GM12878 (cell line): Measurements from ENCODE around the gene AAGAB. TPM values are rescaled to one million over a fixed set of nuclear protein-coding genes. Genes with fewer than 3 reads are reported as not detected.

ENCODE experiments used
- ATAC-seq: fragments of 200-7000 bp; cut with Tn5 transposase; 3 replicates; pipeline ENCODE4 v1.9.1; 2020; ENCODE audit warnings: mild to moderate bottlenecking, moderate library complexity
- BruUV-seq: library from RNA; stranded (reverse); fragments of 400-500 nt; replicated peaks from 2 replicates; lab custom pipeline; 2021; lab: Mats Ljungman, UMichigan
- CTCF ChIA-PET: fragments of 300-600 bp; sonication (Branson Sonifier 250); formaldehyde crosslinking; extraction: SDS; loops from one replicate; lab custom pipeline; 2021; ENCODE audit warnings: inconsistent platforms; lab: Yijun Ruan, JAX
- POLR2A ChIA-PET: fragments of 350-600 bp; formaldehyde crosslinking; extraction: SDS; loops from one replicate; lab custom pipeline; 2021; ENCODE audit warnings: inconsistent platforms; lab: Charles Lee
- RAD21 ChIA-PET: fragments of 300-600 bp; sonication (Branson Sonifier 250); formaldehyde crosslinking; loops from one replicate; lab custom pipeline; 2023; ENCODE audit warnings: antibody characterized with exemption; ENCODE audit not compliant: unreplicated experiment; lab: Charles Lee
- SMC1A ChIA-PET: fragments of 300-600 bp; sonication (Branson Sonifier 250); formaldehyde crosslinking; loops from one replicate; lab custom pipeline; 2023; ENCODE audit not compliant: unreplicated experiment, uncharacterized antibody; lab: Charles Lee
- DNase-seq: peaks from one replicate; pipeline ENCODE4 v3.0.0-alpha.2; 2011; ENCODE audit warnings: low read depth, low spot score
- FAIRE-seq: peaks from 3 replicates; lab custom pipeline; 2011; peaks lifted over from hg19 to GRCh38; lab: Jason Lieb, UNC
- H2AFZ ChIP-seq: 2 replicates; pipeline ENCODE4 v1.6.0; 2011; ENCODE audit warnings: low read depth, low read length, control low read depth; ENCODE audit not compliant: control insufficient read depth
- H3K27ac ChIP-seq: 2 replicates; pipeline ENCODE4 v1.5.1; 2011; ENCODE audit warnings: control low read depth; ENCODE audit not compliant: control insufficient read depth, insufficient read depth
- H3K27me3 ChIP-seq, 2 experiments: replicated peaks in 1 of 2; 2 replicates each; pipeline versions ENCODE4 v1.6.0 to v1.6.1; 2011; ENCODE audit warnings: low read length in 1 of 2; ENCODE audit not compliant: control insufficient read depth in 2 of 2, insufficient read depth in 2 of 2
- H3K36me3 ChIP-seq, 2 experiments: 2 replicates each; pipeline ENCODE4 v1.5.1; 2011; ENCODE audit warnings: low read length in 1 of 2; ENCODE audit not compliant: control insufficient read depth in 2 of 2, insufficient read depth in 2 of 2
- H3K4me1 ChIP-seq: 2 replicates; pipeline ENCODE4 v1.6.1; 2011; ENCODE audit warnings: mild to moderate bottlenecking, low read length, moderate library complexity, mixed read lengths; ENCODE audit not compliant: control insufficient read depth, insufficient read depth
- H3K4me2 ChIP-seq: 2 replicates; pipeline ENCODE4 v1.6.0; 2011; ENCODE audit warnings: control low read depth; ENCODE audit not compliant: control insufficient read depth, insufficient read depth
- H3K4me3 ChIP-seq: fragments of 200-600 bp; sonication (generic); 2 replicates; pipeline ENCODE4 v1.5.1; 2016
- H3K79me2 ChIP-seq: 2 replicates; pipeline ENCODE4 v1.6.0; 2011; ENCODE audit warnings: low read length; ENCODE audit not compliant: control insufficient read depth, insufficient read depth
- H3K9ac ChIP-seq: 2 replicates; pipeline ENCODE4 v1.8.0; 2011; ENCODE audit warnings: low read length, control low read depth, mixed read lengths; ENCODE audit not compliant: control insufficient read depth, insufficient read depth
- H3K9me3 ChIP-seq: replicated peaks from 3 replicates; pipeline ENCODE4 v1.5.1; 2011; ENCODE audit warnings: mild to moderate bottlenecking, low read length; ENCODE audit not compliant: control insufficient read depth, insufficient read depth
- H4K20me1 ChIP-seq: 2 replicates; pipeline ENCODE4 v1.6.0; 2011; ENCODE audit not compliant: control insufficient read depth, insufficient read depth
- BHLHE40 ChIP-seq, 2 experiments: fragments of 450-650 bp in 1 of 2; IDR thresholded peaks; 2 replicates each; pipeline ENCODE4 v1.6.1; 2011 to 2017; ENCODE audit warnings: low read depth in 2 of 2, borderline replicate concordance in 1 of 2, improper control_type of control experiment in 1 of 2, low read length in 1 of 2, mild to moderate bottlenecking in 1 of 2
- CHD1 ChIP-seq: IDR thresholded peaks from 2 replicates; pipeline ENCODE4 v1.6.1; 2012; ENCODE audit warnings: low read depth, low read length, improper control_type of control experiment
- ESRRA ChIP-seq: IDR thresholded peaks from 2 replicates; pipeline ENCODE4 v1.6.1; 2012; ENCODE audit warnings: mild to moderate bottlenecking, low read length, improper control_type of control experiment
- IKZF2 ChIP-seq, 2 experiments: fragments of 450-650 bp; IDR thresholded peaks; 2 replicates each; pipeline ENCODE4 v1.6.1; 2017; ENCODE audit warnings: mild to moderate bottlenecking in 2 of 2, moderate library complexity in 2 of 2
- KLF5 ChIP-seq: fragments of 450-650 bp; IDR thresholded peaks from 2 replicates; pipeline ENCODE4 v1.6.1; 2014; ENCODE audit warnings: mild to moderate bottlenecking; ENCODE audit not compliant: partially characterized antibody
- MYB ChIP-seq: fragments of 150-350 bp; IDR thresholded peaks from 2 replicates; pipeline ENCODE4 v1.6.1; 2014; ENCODE audit warnings: mild to moderate bottlenecking, low read depth, low read length, borderline replicate concordance
- NRF1 ChIP-seq: conservative IDR thresholded peaks from 2 replicates; pipeline ENCODE4 v1.6.1; 2011; ENCODE audit warnings: mild to moderate bottlenecking, low read depth, low read length, improper control_type of control experiment
- SMARCA5 ChIP-seq: fragments of 450-650 bp; IDR thresholded peaks from 2 replicates; pipeline ENCODE4 v1.6.1; 2017; ENCODE audit warnings: mild to moderate bottlenecking
- ZNF217 ChIP-seq: fragments of 450-650 bp; IDR thresholded peaks from 2 replicates; pipeline ENCODE4 v1.6.1; 2017; ENCODE audit warnings: antibody characterized with exemption, mild to moderate bottlenecking
- ZNF384 ChIP-seq: IDR thresholded peaks from 2 replicates; pipeline ENCODE4 v1.6.1; 2012; ENCODE audit warnings: low read depth, mild to moderate bottlenecking, low read length, improper control_type of control experiment, borderline replicate concordance
- WGBS: methylation state at CpG from one replicate; pipeline ENCODE4 v1.1.6; 2016; ENCODE audit warnings: low lambda C conversion rate; ENCODE audit not compliant: insufficient replicate concordance, insufficient coverage; ENCODE audit errors: missing lambda C conversion rate; 5-methylcytosine and 5-hydroxymethylcytosine counted together
- in situ Hi-C: fragments of 300-500 bp; cut with MboI; formaldehyde crosslinking; loops from 9 replicates; pipeline ENCODE4 v1.14.3; 2018; ENCODE audit warnings: mixed read lengths
- intact Hi-C: fragments of 100-400 bp; cut with micrococcal nuclease; formaldehyde crosslinking; loops from one replicate; pipeline ENCODE4 v1.14.2; 2022; ENCODE audit not compliant: unreplicated experiment
- polyA plus RNA-seq, 11 experiments: library from polyadenylated mRNA; depleted of rRNA in 4 of 11; unstranded in 6 of 11; stranded (reverse) in 5 of 11; fragments of >200 nt; fragmentation: Nextera tagmentation in 4 of 11; fragmentation: Illumina TruSeq in 1 of 11; extraction: Ambion mirVana in 4 of 11; extraction: Trizol in 1 of 11; gene quantifications; 1 replicate in 1 of 11; 2 replicates in 10 of 11; pipeline versions ENCODE4 v1.2.1 to v1.2.3, GENCODE V29; 2011 to 2016; ENCODE audit warnings: inconsistent platforms in 2 of 11, missing spikeins in 2 of 11, low read depth in 1 of 11
- total RNA-seq, 4 experiments: library from RNA; depleted of rRNA in 3 of 4; stranded (reverse); fragments of >200 nt in 3 of 4; fragmentation: Illumina TruSeq in 1 of 4; extraction: Trizol in 1 of 4; gene quantifications; 2 replicates each; pipeline versions ENCODE4 v1.2.1 to v1.2.3, GENCODE V29; 2013 to 2021
- TF ChIP-seq, protein P1 (sequence below): fragments of 450-650 bp; IDR thresholded peaks from 2 replicates; pipeline ENCODE4 v1.6.1; 2017; ENCODE audit warnings: mild to moderate bottlenecking, moderate library complexity
- TF ChIP-seq, protein P2 (sequence below): fragments of 450-650 bp; IDR thresholded peaks from 2 replicates; pipeline ENCODE4 v1.6.1; 2016; ENCODE audit warnings: mild to moderate bottlenecking, moderate library complexity, borderline replicate concordance
- TF ChIP-seq, protein P3 (sequence below): fragments of 450-650 bp; IDR thresholded peaks from 2 replicates; pipeline ENCODE4 v1.6.1; 2018; ENCODE audit warnings: borderline replicate concordance, mild to moderate bottlenecking; ENCODE audit not compliant: partially characterized antibody

AAGAB gene
- total and polyA plus RNA-seq, 10 of the 15 experiments (the other 5 are each of a cell fraction or from before 2014, with no cell fraction given) = 11.4 to 62.3 (median 38.0) TPM

DNA sequence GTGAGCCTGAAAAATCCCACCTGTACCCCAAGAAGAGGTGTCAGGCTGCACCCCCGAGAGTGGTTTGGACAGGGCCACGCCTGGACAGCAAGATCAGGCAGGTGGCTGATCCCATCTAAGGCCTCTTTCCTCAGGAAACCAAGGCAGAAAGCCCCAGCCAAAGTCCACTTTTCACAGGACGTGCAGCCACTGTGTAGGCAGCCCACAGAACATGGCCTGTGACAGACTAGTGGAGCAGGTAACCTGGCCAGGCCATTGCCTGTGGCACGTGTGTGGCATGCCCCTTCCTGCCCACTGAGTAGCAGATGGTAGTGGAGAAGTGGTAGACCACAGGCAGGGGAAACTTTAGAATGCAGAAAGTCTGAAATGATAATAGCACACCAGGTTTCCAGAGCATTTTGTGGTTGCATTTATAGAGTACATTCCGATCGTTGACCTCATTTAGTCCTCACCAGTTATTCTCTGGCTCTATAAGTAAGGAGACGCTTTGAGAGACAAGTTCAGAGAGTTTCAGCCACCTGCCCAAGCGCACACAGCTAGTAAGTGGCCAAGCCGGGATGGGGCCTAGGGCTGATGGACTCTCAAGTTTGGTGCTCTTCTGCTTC lies 68.7 kb downstream of the AAGAB start:
- WGBS = 39% methylated on average over 9 of the region's 9 CpGs
- Histone ChIP-seq H3K4me2 (no peak overlapping the region), H3K27me3 (no peaks in the 10 kb centered on the region), H3K27ac (no peak overlapping the region), H3K4me3 (no peak overlapping the region), H3K36me3 (peaks cover 26 to 45% of the 10 kb centered on the region in 2 experiments; a peak in 3 of 4 replicates), H3K4me1 (no peaks in the 10 kb centered on the region; the same call in 1 of the 2 replicates), H3K9ac (no peak overlapping the region), H4K20me1 (no peaks in the 10 kb centered on the region), H2AFZ (no peak overlapping the region), H3K9me3 (no peaks in the 10 kb centered on the region), H3K79me2 (no peaks in the 10 kb centered on the region)
- ChIA-PET RAD21 (interaction anchor here (1.7 kb wide), 1 partner anchor 85 kb away, joined by 3 read pairs; no protein-coding TSS in a partner anchor), POLR2A (no interaction called here), CTCF (interaction anchor here (1.0 kb wide), 1 partner anchor 239 kb away, joined by 5 read pairs; no protein-coding TSS in a partner anchor), SMC1A (interaction anchor here (1.2 kb wide), 1 partner anchor 246 kb away, joined by 4 read pairs; no protein-coding TSS in a partner anchor)
- no peak for FAIRE-seq
- intact Hi-C loops (no loop called here), in situ Hi-C loops (no loop called here)
- DNase-seq = peak; percentile 37
- no TSS peak for BruUV-seq
- ATAC-seq = peak; percentile 85
- TF ChIP-seq, protein P1, sequence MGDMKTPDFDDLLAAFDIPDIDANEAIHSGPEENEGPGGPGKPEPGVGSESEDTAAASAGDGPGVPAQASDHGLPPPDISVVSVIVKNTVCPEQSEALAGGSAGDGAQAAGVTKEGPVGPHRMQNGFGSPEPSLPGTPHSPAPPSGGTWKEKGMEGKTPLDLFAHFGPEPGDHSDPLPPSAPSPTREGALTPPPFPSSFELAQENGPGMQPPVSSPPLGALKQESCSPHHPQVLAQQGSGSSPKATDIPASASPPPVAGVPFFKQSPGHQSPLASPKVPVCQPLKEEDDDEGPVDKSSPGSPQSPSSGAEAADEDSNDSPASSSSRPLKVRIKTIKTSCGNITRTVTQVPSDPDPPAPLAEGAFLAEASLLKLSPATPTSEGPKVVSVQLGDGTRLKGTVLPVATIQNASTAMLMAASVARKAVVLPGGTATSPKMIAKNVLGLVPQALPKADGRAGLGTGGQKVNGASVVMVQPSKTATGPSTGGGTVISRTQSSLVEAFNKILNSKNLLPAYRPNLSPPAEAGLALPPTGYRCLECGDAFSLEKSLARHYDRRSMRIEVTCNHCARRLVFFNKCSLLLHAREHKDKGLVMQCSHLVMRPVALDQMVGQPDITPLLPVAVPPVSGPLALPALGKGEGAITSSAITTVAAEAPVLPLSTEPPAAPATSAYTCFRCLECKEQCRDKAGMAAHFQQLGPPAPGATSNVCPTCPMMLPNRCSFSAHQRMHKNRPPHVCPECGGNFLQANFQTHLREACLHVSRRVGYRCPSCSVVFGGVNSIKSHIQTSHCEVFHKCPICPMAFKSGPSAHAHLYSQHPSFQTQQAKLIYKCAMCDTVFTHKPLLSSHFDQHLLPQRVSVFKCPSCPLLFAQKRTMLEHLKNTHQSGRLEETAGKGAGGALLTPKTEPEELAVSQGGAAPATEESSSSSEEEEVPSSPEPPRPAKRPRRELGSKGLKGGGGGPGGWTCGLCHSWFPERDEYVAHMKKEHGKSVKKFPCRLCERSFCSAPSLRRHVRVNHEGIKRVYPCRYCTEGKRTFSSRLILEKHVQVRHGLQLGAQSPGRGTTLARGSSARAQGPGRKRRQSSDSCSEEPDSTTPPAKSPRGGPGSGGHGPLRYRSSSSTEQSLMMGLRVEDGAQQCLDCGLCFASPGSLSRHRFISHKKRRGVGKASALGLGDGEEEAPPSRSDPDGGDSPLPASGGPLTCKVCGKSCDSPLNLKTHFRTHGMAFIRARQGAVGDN = peak; percentile 57
- TF ChIP-seq CHD1 = no peak
- no peak for TF ChIP-seq ESRRA
- TF ChIP-seq, protein P2, sequence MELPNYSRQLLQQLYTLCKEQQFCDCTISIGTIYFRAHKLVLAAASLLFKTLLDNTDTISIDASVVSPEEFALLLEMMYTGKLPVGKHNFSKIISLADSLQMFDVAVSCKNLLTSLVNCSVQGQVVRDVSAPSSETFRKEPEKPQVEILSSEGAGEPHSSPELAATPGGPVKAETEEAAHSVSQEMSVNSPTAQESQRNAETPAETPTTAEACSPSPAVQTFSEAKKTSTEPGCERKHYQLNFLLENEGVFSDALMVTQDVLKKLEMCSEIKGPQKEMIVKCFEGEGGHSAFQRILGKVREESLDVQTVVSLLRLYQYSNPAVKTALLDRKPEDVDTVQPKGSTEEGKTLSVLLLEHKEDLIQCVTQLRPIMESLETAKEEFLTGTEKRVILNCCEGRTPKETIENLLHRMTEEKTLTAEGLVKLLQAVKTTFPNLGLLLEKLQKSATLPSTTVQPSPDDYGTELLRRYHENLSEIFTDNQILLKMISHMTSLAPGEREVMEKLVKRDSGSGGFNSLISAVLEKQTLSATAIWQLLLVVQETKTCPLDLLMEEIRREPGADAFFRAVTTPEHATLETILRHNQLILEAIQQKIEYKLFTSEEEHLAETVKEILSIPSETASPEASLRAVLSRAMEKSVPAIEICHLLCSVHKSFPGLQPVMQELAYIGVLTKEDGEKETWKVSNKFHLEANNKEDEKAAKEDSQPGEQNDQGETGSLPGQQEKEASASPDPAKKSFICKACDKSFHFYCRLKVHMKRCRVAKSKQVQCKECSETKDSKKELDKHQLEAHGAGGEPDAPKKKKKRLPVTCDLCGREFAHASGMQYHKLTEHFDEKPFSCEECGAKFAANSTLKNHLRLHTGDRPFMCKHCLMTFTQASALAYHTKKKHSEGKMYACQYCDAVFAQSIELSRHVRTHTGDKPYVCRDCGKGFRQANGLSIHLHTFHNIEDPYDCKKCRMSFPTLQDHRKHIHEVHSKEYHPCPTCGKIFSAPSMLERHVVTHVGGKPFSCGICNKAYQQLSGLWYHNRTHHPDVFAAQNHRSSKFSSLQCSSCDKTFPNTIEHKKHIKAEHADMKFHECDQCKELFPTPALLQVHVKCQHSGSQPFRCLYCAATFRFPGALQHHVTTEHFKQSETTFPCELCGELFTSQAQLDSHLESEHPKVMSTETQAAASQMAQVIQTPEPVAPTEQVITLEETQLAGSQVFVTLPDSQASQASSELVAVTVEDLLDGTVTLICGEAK = no peak
- TF ChIP-seq SMARCA5 = no peak
- TF ChIP-seq NRF1 = no peak
- no peak for TF ChIP-seq ZNF217
- TF ChIP-seq, protein P3, sequence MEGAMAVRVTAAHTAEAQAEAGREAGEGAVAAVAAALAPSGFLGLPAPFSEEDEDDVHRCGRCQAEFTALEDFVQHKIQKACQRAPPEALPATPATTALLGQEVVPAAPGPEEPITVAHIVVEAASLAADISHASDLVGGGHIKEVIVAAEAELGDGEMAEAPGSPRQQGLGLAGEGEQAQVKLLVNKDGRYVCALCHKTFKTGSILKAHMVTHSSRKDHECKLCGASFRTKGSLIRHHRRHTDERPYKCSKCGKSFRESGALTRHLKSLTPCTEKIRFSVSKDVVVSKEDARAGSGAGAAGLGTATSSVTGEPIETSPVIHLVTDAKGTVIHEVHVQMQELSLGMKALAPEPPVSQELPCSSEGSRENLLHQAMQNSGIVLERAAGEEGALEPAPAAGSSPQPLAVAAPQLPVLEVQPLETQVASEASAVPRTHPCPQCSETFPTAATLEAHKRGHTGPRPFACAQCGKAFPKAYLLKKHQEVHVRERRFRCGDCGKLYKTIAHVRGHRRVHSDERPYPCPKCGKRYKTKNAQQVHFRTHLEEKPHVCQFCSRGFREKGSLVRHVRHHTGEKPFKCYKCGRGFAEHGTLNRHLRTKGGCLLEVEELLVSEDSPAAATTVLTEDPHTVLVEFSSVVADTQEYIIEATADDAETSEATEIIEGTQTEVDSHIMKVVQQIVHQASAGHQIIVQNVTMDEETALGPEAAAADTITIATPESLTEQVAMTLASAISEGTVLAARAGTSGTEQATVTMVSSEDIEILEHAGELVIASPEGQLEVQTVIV = no peak
- no peak for TF ChIP-seq ZNF384
- peak; percentile 29 to 42; a peak in 2 of 4 replicates for TF ChIP-seq IKZF2 (IDR thresholded peaks at IDR 0.05)
- TF ChIP-seq KLF5 = no peak
- TF ChIP-seq MYB = no peak
- TF ChIP-seq BHLHE40 (IDR thresholded peaks at IDR 0.05; ENCODE audit: borderline replicate concordance in 1 of 2, low read depth in 2 of 2, low read length in 1 of 2) = peak; percentile 62 to 94
